Neural cell (in vitro differentiated cells): ENCODE results near the gene XXYLT1. TPM values are rescaled to one million over a fixed set of nuclear protein-coding genes. Genes with fewer than 3 reads are reported as not detected.

ENCODE experiments used
- H2AFZ ChIP-seq: fragments of 200-600, 300-800 bp; sonication (generic), shearing (Covaris generic); 2 replicates; pipeline ENCODE4 v1.6.0; 2014; ENCODE audit warnings: low read depth, mild to moderate bottlenecking, antibody characterized with exemption, low read length, moderate library complexity
- H3F3A ChIP-seq: fragments of 200-600 bp; shearing (Covaris generic); 2 replicates; pipeline ENCODE4 v1.6.1; 2016; ENCODE audit warnings: mild to moderate bottlenecking, moderate library complexity, mixed read lengths, antibody characterized with exemption, low read length; ENCODE audit not compliant: insufficient read depth, poor library complexity, severe bottlenecking
- H3K27ac ChIP-seq: fragments of 200-600, 300-800 bp; sonication (generic), shearing (Covaris generic); 2 replicates; pipeline ENCODE4 v1.5.1; 2014; ENCODE audit warnings: mild to moderate bottlenecking, low read length, moderate library complexity
- H3K27me3 ChIP-seq: fragments of 300-800, 200-600 bp; sonication (generic), shearing (Covaris generic); 2 replicates; pipeline ENCODE4 v1.6.0; 2014; ENCODE audit warnings: mild to moderate bottlenecking, low read depth, low read length, moderate library complexity; ENCODE audit not compliant: insufficient read depth
- H3K36me3 ChIP-seq: fragments of 300-800, 200-600 bp; sonication (generic), shearing (Covaris generic); 2 replicates; pipeline ENCODE4 v1.5.1; 2014; ENCODE audit warnings: mild to moderate bottlenecking, antibody characterized with exemption, low read length, moderate library complexity; ENCODE audit not compliant: insufficient read depth
- H3K4me2 ChIP-seq: fragments of 300-800, 200-600 bp; sonication (generic), shearing (Covaris generic); 2 replicates; pipeline ENCODE4 v1.6.0; 2014; ENCODE audit warnings: mild to moderate bottlenecking, low read length
- H3K4me3 ChIP-seq: fragments of 300-800, 200-600 bp; sonication (generic), shearing (Covaris generic); 2 replicates; pipeline ENCODE4 v1.5.1; 2014; ENCODE audit warnings: mild to moderate bottlenecking, low read length, moderate library complexity
- H3K79me2 ChIP-seq: fragments of 200-600 bp; shearing (Covaris generic); replicated peaks from 2 replicates; pipeline ENCODE4 v1.6.0; 2014; ENCODE audit warnings: mild to moderate bottlenecking, low read length, moderate library complexity; ENCODE audit not compliant: insufficient read depth
- H3K9ac ChIP-seq: fragments of 300-800, 200-600 bp; sonication (generic), shearing (Covaris generic); 2 replicates; pipeline ENCODE4 v1.6.1; 2016; ENCODE audit warnings: mild to moderate bottlenecking, low read length, mixed read lengths
- H3K9me2 ChIP-seq: fragments of 200-600 bp; shearing (Covaris generic); 2 replicates; pipeline ENCODE4 v1.6.1; 2016; ENCODE audit warnings: mild to moderate bottlenecking, low read length, mixed read lengths; ENCODE audit not compliant: insufficient read depth
- H3K9me3 ChIP-seq: fragments of 200-600, 300-800 bp; sonication (generic), shearing (Covaris generic); 2 replicates; pipeline ENCODE4 v1.6.1; 2016; ENCODE audit warnings: mild to moderate bottlenecking, mixed run types, low read length, moderate library complexity, mixed read lengths
- H4K20me1 ChIP-seq: fragments of 200-600 bp; shearing (Covaris generic); 2 replicates; pipeline ENCODE4 v1.6.1; 2016; ENCODE audit warnings: mild to moderate bottlenecking, mixed run types; ENCODE audit not compliant: insufficient read depth
- EP300 ChIP-seq: fragments of 450-650 bp; conservative IDR thresholded peaks from 2 replicates; pipeline ENCODE4 v1.6.1; 2014; ENCODE audit warnings: antibody characterized with exemption, mild to moderate bottlenecking, moderate library complexity; ENCODE audit not compliant: poor library complexity, severe bottlenecking
- EZH2 ChIP-seq: fragments of 200-600, 300-800 bp; shearing (Covaris generic), sonication (generic); IDR thresholded peaks from 2 replicates; pipeline ENCODE4 v1.6.1; 2014; ENCODE audit warnings: antibody characterized with exemption, low read length, borderline replicate concordance, mild to moderate bottlenecking; ENCODE audit not compliant: insufficient read depth, poor library complexity, severe bottlenecking
- MXI1 ChIP-seq: fragments of 450-650 bp; conservative IDR thresholded peaks from 2 replicates; pipeline ENCODE4 v1.6.1; 2014; ENCODE audit warnings: antibody characterized with exemption, mild to moderate bottlenecking; ENCODE audit not compliant: poor library complexity, severe bottlenecking
- POLR2AphosphoS5 ChIP-seq: IDR thresholded peaks from 2 replicates; pipeline ENCODE4 v1.6.1; 2012
- RAD21 ChIP-seq: fragments of 450-650 bp; conservative IDR thresholded peaks from 2 replicates; pipeline ENCODE4 v1.6.1; 2014; ENCODE audit warnings: antibody characterized with exemption, mild to moderate bottlenecking, moderate library complexity
- SMC3 ChIP-seq: fragments of 450-650 bp; conservative IDR thresholded peaks from 2 replicates; pipeline ENCODE4 v1.6.1; 2014; ENCODE audit warnings: antibody characterized with exemption, mild to moderate bottlenecking, moderate library complexity; ENCODE audit not compliant: poor library complexity
- TAF1 ChIP-seq: IDR thresholded peaks from 2 replicates; pipeline ENCODE4 v1.6.1; 2012; ENCODE audit warnings: low read depth
- polyA plus RNA-seq: library from polyadenylated mRNA; depleted of rRNA; stranded (reverse); fragments of >200 nt; gene quantifications from 2 replicates; pipeline ENCODE4 v1.2.3, GENCODE V29; 2014
- TF ChIP-seq, protein P1 (sequence below): IDR thresholded peaks from 2 replicates; pipeline ENCODE4 v1.6.1; 2012; ENCODE audit warnings: borderline replicate concordance
- TF ChIP-seq, protein P2 (sequence below): fragments of 450-650 bp; IDR thresholded peaks from 2 replicates; pipeline ENCODE4 v1.5.1; 2014; ENCODE audit warnings: antibody characterized with exemption, mild to moderate bottlenecking, moderate library complexity; ENCODE audit not compliant: poor library complexity, severe bottlenecking

Gene XXYLT1
- polyA plus RNA-seq, 1 donor from 2014 or later: 25.4 TPM

DNA sequence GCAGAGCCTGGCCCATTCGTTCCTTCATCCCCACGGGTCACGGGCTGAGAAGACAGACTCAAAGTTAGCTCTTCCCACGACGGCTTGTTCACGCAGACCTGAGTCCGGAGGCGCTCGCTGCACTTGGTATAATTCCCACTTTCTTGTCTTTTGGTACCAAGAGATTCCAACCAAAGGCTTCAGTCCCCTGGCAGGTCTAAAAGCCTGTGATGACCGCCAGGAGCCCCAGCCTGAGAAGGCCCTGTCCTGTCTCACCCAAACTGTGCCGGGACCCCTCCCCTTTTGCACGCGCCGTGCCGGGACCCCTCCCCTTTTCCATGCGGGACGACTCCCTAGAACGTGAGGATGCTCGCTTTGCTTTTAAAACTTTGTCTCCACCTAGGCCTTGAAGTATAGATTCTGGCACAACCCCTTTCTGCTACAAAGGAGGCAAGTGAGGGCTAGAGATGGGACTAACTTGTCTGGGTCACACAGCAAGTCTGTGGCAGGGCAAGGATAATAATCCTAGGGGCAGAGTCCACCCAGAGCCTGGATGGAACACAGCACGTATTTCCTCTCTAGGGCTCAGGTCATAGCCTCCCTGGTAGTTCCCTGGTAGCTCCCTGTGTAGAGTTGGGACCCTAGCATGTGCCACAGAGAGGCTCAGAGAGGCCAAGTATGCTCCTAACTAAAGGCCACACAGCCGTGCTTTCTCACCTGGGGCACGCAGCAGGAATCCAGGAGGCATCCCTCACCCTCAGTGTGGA, 211.3 kb downstream of the XXYLT1 start:
- no peaks in the 10 kb centered on the region for H3K9me3 ChIP-seq
- H3K9me2 ChIP-seq: no peaks in the 10 kb centered on the region
- H3K4me3 ChIP-seq: no peak overlapping the region
- H3K36me3 ChIP-seq: no peaks in the 10 kb centered on the region
- no peaks in the 10 kb centered on the region for H3K27me3 ChIP-seq
- no peaks in the 10 kb centered on the region for H3F3A ChIP-seq
- no peaks in the 10 kb centered on the region for H3K79me2 ChIP-seq
- H3K4me2 ChIP-seq: no peak overlapping the region
- no peak for TF ChIP-seq MXI1
- no peak for TF ChIP-seq RAD21
- no peak for TF ChIP-seq POLR2AphosphoS5
- TF ChIP-seq SMC3: no peak
- no peak for TF ChIP-seq TAF1
- no peak for TF ChIP-seq EP300
- no peak for TF ChIP-seq EZH2
- TF ChIP-seq, protein P1, sequence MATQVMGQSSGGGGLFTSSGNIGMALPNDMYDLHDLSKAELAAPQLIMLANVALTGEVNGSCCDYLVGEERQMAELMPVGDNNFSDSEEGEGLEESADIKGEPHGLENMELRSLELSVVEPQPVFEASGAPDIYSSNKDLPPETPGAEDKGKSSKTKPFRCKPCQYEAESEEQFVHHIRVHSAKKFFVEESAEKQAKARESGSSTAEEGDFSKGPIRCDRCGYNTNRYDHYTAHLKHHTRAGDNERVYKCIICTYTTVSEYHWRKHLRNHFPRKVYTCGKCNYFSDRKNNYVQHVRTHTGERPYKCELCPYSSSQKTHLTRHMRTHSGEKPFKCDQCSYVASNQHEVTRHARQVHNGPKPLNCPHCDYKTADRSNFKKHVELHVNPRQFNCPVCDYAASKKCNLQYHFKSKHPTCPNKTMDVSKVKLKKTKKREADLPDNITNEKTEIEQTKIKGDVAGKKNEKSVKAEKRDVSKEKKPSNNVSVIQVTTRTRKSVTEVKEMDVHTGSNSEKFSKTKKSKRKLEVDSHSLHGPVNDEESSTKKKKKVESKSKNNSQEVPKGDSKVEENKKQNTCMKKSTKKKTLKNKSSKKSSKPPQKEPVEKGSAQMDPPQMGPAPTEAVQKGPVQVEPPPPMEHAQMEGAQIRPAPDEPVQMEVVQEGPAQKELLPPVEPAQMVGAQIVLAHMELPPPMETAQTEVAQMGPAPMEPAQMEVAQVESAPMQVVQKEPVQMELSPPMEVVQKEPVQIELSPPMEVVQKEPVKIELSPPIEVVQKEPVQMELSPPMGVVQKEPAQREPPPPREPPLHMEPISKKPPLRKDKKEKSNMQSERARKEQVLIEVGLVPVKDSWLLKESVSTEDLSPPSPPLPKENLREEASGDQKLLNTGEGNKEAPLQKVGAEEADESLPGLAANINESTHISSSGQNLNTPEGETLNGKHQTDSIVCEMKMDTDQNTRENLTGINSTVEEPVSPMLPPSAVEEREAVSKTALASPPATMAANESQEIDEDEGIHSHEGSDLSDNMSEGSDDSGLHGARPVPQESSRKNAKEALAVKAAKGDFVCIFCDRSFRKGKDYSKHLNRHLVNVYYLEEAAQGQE: no peak
- TF ChIP-seq, protein P2, sequence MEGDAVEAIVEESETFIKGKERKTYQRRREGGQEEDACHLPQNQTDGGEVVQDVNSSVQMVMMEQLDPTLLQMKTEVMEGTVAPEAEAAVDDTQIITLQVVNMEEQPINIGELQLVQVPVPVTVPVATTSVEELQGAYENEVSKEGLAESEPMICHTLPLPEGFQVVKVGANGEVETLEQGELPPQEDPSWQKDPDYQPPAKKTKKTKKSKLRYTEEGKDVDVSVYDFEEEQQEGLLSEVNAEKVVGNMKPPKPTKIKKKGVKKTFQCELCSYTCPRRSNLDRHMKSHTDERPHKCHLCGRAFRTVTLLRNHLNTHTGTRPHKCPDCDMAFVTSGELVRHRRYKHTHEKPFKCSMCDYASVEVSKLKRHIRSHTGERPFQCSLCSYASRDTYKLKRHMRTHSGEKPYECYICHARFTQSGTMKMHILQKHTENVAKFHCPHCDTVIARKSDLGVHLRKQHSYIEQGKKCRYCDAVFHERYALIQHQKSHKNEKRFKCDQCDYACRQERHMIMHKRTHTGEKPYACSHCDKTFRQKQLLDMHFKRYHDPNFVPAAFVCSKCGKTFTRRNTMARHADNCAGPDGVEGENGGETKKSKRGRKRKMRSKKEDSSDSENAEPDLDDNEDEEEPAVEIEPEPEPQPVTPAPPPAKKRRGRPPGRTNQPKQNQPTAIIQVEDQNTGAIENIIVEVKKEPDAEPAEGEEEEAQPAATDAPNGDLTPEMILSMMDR: no peak
- H4K20me1 ChIP-seq: no peaks in the 10 kb centered on the region
- H3K9ac ChIP-seq: no peak overlapping the region
- H2AFZ ChIP-seq: no peak overlapping the region
- no peak overlapping the region for H3K27ac ChIP-seq

DNA sequence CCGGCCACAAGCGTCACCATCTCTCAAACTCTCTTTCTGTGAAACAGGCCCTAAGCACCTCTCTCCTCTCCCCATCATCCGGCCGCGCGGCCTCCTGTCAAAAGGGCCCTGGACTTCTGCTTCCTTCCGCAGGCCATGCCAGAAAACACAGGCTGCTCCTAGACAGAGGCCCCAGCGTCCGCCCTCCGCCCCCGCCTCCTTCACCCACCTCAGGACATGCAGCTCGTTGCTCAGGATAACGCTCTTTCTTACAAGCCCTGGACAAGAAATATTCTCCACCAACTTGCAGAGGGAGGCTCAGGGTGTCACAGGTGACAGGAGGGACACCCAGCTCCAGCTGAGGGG, 212.0 kb downstream of the XXYLT1 start:
- Histone ChIP-seq H2AFZ (no peak overlapping the region), H3K79me2 (no peaks in the 10 kb centered on the region), H3K27me3 (no peaks in the 10 kb centered on the region), H3K4me2 (no peak overlapping the region), H3K36me3 (no peaks in the 10 kb centered on the region), H4K20me1 (no peaks in the 10 kb centered on the region), H3K4me3 (no peak overlapping the region), H3K9ac (no peak overlapping the region), H3K27ac (no peak overlapping the region), H3K9me3 (no peaks in the 10 kb centered on the region), H3K9me2 (no peaks in the 10 kb centered on the region), H3F3A (no peaks in the 10 kb centered on the region)
- no peak for TF ChIP-seq EZH2
- TF ChIP-seq MXI1: no peak
- TF ChIP-seq SMC3: no peak
- TF ChIP-seq EP300: no peak
- TF ChIP-seq, protein P2: no peak
- no peak for TF ChIP-seq RAD21
- no peak for TF ChIP-seq TAF1
- TF ChIP-seq, protein P1: no peak
- TF ChIP-seq POLR2AphosphoS5: no peak
